ENCODE measurements around the gene SLC44A4.
"Not testable (repeated sequence)": the region's sequence is repeated elsewhere in the genome, so short reads cannot be mapped to it uniquely, and the experiment has no call there.

- not testable (repeated sequence) for TF ChIP-seq CTCF, EP300, POLR2AphosphoS5 (IDR thresholded peaks at IDR 0.05)
These were observed 60.8 kb downstream of the SLC44A4 start for GRCh38 chr6:31817929-31818511.
